ENCODE results near the gene LYPD1.

Gene LYPD1

DNA sequence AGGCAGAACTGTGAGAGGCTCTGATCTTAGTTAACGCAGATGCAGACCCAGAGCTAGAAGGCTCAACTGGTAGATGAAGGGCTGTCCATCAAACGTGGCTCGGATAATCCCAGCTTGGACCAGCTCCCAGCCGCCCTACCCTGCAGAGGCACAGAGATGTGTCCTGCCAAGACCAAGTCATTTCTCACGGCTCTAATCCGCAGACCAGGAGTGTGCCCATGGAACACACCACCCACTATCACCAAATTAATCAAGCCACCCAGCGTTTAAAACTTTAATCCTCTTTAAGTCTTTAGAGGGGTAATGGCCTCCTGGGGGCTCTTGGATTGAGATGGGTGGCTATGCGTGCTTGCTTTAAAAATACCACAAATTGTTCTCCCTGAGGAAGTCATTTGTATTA lies 17.5 kb downstream of the LYPD1 start:
- Mint-ChIP-seq H3K4me3 (no peak overlapping the region), H3K27ac (no peak overlapping the region), H3K36me3 (no peaks in the 10 kb centered on the region), H3K9me3 (peaks cover 12% of the 10 kb centered on the region), H3K4me1 (no peaks in the 10 kb centered on the region)
- ATAC-seq, result no peak
- DNase-seq (ENCODE audit: low spot score in 2 of 2), result no peak

DNA sequence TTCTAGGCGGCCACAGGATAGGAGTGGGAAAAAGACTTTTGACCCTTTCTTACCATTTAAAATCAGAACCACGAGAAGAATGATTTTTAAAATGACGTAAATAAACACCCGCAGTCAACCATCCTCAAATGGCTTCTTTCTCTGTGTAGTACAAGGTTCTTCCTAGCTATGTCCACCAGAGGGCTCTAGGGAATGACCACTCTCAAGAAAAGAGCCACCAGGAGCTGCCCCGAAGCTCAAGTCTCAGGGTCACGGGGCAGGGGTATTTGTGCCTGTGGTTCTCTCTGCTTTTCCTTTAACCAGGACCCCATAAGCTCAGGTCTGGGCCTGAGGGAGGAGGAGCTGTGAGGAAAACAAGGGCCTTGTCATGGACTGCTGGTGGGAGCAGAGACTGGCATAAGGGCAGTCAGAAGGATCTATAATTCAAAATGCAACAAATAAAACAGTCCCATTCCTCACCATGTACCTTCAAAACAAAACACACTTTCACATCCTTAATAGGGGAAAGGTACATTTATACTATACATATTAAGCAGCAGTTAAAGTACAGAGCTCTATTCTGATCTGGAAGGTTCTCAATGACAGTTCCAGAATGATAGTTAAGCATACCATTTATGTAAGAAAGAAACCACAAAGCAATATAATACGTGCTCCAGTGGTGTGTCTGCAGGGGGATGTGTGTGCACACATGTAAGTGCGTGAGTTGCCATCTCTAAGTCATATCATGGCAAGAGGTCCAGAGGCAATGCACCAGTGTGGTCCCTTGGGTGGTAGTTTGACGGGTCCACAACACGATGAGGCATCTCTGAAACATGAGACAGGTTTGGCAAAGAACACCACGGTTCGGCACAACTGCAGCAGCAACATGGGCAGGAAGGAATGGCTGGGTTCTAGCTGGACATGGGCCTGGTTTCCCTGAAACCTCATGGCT lies 18.6 kb downstream of the LYPD1 start:
- peaks cover 12% of the 10 kb centered on the region for H3K9me3 Mint-ChIP-seq
- no peak overlapping the region for H3K4me3 Mint-ChIP-seq
- no peaks in the 10 kb centered on the region for H3K4me1 Mint-ChIP-seq
- no peak overlapping the region for H3K27ac Mint-ChIP-seq
- DNase-seq (ENCODE audit: low spot score in 2 of 2) (no peak), ATAC-seq (no peak)
- H3K36me3 Mint-ChIP-seq, result no peaks in the 10 kb centered on the region

DNA sequence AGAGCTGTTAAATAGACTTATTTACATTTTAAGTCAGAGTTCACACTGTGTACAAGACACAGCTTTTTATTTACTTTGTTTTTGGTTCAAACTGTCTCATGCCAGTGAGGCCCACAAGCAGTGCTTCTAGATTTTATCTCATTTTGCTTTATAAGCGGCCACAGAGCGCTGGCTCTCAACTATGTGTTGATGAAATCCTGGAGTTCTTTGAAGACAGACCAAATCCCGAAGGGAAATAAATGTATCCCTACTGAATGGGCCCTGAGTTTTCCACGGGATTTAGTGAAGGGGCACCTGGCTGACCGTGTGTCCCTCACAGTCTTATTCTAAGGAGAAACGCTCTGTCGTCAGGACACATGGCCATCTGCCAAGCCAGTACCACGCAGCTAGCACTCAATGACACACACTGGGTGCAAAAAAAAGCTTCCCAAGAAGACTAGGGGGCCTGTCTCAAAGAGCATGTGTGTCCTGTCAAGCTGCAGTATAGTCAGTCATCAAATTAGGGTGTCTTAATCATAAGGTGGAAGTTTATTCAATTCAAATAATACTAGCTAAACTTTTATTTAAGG lies 23.4 kb downstream of the LYPD1 start:
- no peak for DNase-seq (ENCODE audit: low spot score in 2 of 2)
- no peak for ATAC-seq
- Mint-ChIP-seq H3K4me3 (no peak overlapping the region), H3K9me3 (peaks cover 4% of the 10 kb centered on the region), H3K27ac (no peak overlapping the region), H3K4me1 (no peaks in the 10 kb centered on the region), H3K36me3 (no peaks in the 10 kb centered on the region)

DNA sequence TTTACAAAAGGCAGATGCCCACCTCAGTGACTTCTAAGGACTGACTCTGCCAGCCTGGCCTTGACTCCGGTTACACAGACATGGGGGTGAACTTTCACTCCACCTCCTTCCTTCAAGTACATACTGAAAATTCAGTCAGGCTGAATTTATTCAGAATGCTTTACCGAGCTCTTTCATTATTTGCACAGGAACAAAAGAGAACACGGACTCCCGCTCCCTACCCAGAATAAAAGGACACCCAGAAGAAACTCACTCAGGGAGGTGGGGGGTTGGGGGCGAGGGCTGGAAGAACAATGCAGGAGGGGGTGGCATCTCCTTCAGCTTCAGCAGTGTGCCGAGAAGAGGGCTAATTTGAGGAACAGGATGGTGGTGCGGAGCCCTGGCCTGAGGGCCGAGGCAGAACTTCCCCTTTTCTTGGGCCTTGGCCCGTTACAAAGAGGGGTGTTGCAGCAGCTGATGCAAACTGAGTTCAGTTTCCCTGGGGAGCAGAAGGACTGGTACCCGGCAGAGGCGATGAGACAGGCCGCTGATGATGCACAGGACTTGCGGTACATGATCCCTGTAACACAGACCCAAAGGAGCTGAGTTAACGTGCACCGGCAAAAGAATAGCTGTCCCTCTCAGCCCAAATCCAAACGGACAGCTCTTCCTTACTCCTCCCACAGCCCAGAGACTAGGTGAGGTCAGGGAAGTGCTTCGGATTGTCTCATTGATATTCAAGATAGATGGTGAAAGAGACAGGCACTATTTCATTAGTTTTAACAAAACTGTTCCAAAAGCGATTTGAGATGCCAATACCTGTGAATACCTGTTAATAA lies 24.1 kb downstream of the LYPD1 start:
- DNase-seq (ENCODE audit: low spot score in 2 of 2) (no peak), ATAC-seq (no peak)
- Mint-ChIP-seq H3K4me3 (no peak overlapping the region), H3K9me3 (peaks cover 4% of the 10 kb centered on the region), H3K4me1 (no peaks in the 10 kb centered on the region), H3K27ac (no peak overlapping the region), H3K36me3 (no peaks in the 10 kb centered on the region)

DNA sequence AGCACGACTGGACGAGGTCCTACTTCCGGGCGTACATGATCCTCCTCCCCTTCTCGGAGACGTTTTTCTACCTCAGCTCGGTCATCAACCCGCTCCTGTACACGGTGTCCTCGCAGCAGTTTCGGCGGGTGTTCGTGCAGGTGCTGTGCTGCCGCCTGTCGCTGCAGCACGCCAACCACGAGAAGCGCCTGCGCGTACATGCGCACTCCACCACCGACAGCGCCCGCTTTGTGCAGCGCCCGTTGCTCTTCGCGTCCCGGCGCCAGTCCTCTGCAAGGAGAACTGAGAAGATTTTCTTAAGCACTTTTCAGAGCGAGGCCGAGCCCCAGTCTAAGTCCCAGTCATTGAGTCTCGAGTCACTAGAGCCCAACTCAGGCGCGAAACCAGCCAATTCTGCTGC lies 24.8 kb downstream of the LYPD1 start:
- DNase-seq (ENCODE audit: low spot score in 2 of 2) (no peak), ATAC-seq (no peak)
- no peak overlapping the region for H3K27ac Mint-ChIP-seq
- peaks cover 4% of the 10 kb centered on the region for H3K9me3 Mint-ChIP-seq
- H3K36me3 Mint-ChIP-seq, result no peaks in the 10 kb centered on the region
- no peak overlapping the region for H3K4me3 Mint-ChIP-seq
- no peaks in the 10 kb centered on the region for H3K4me1 Mint-ChIP-seq

DNA sequence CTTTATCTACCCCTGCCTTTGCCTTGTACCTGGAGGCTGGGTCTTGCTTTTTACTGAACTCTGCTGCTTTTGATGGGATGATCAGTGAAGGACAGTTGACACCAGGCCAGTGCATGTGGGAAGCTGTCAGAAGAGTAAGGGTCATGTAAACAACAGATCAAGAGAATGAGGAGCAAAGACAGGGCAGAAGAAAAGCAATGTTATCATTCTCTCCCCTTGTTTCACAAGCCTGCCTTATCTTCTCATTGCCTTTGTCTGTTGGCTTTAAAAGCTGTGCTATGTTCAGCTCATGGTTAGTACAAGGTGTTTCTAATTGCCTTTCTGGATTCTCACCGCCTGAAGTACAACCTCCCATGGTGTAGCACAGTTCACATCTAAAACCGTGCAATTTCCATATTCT lies 27.6 kb downstream of the LYPD1 start:
- Mint-ChIP-seq H3K9me3 (peaks cover 6% of the 10 kb centered on the region), H3K36me3 (no peaks in the 10 kb centered on the region), H3K4me3 (no peak overlapping the region), H3K4me1 (no peaks in the 10 kb centered on the region), H3K27ac (no peak overlapping the region)
- DNase-seq (ENCODE audit: low spot score in 2 of 2), result no peak
- no peak for ATAC-seq

DNA sequence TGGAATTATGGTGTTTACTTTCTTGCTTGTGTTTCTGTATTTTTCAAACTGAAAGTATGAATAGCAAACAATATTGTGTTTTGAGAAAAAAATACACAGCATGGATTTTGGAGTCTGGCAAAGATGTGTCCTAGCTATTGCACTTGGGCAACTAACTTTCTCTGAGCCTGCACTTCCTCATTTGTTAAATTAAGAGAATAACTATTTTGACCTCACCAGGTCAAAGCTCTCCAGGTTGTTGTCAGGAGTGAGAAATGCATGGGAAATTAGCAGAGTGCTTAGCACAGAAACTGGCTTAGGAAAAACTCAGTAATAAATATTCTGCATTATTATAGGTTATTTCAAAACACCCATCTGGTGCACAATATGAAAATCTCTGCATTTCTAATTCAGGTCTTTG lies 28.2 kb downstream of the LYPD1 start:
- H3K27ac Mint-ChIP-seq, result no peak overlapping the region
- no peaks in the 10 kb centered on the region for H3K36me3 Mint-ChIP-seq
- no peak overlapping the region for H3K4me3 Mint-ChIP-seq
- peaks cover 6% of the 10 kb centered on the region for H3K9me3 Mint-ChIP-seq
- DNase-seq (ENCODE audit: low spot score in 2 of 2) (no peak), ATAC-seq (no peak)
- no peaks in the 10 kb centered on the region for H3K4me1 Mint-ChIP-seq

DNA sequence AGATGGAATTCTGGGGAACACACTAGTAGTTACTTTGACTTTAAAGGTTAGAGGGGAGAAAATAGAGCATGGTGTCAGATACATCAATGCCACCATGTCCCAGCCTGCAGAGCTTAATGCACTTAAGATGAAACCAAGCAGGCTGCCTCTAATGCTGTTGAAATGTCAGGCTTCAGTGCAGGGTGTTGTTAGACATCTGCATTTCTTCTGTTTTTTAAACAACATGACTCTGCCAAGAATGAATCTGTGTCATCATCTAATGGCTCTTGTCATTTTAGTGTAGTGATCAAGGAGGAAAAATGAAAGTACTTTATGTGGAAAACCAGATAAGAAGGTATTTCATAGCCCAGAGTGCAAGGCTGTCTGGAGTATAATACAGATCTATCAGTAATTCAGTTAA lies 29.9 kb downstream of the LYPD1 start:
- Mint-ChIP-seq H3K27ac (no peak overlapping the region), H3K36me3 (no peaks in the 10 kb centered on the region), H3K4me3 (no peak overlapping the region), H3K9me3 (peaks cover 9% of the 10 kb centered on the region), H3K4me1 (no peaks in the 10 kb centered on the region)
- ATAC-seq (no peak), DNase-seq (ENCODE audit: low spot score in 2 of 2) (no peak)

DNA sequence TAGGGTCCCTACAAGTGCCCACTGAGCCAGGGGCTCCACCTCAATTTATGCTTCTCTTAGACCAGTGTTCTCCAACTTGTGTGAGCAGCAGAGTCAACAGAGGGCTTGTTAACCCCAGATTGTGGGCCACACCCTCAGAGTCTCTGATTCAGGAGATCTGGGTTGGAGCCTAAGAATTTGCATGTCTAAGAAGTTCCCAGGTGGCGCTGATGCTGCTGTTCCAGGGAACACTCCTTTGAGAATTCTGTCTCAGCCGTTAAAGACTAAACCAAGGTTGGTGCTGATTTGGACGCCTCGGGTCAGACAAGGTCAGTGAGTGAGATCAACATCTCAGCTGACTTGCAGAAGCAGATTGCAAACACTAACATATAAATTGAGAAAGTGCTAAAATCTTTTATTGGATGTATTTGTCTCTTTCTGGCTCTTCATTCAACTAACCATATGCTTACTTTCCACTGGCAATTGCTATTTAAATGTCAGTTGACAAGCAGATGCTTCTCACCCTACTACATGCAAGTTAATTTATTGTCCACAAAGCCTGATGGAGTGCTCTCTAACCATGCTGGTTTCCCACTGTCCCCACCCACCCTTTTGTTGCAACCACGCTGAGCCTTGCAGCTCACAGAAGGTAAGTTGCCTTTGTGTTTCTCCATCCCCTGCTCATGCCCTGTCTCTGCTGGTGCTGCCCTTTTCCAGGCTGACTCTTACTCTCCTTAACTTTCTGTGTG lies 31.5 kb downstream of the LYPD1 start:
- Mint-ChIP-seq H3K27ac (no peak overlapping the region), H3K9me3 (peaks cover 14% of the 10 kb centered on the region), H3K4me1 (no peaks in the 10 kb centered on the region), H3K4me3 (no peak overlapping the region), H3K36me3 (no peaks in the 10 kb centered on the region)
- ATAC-seq, result no peak
- no peak for DNase-seq (ENCODE audit: low spot score in 2 of 2)

DNA sequence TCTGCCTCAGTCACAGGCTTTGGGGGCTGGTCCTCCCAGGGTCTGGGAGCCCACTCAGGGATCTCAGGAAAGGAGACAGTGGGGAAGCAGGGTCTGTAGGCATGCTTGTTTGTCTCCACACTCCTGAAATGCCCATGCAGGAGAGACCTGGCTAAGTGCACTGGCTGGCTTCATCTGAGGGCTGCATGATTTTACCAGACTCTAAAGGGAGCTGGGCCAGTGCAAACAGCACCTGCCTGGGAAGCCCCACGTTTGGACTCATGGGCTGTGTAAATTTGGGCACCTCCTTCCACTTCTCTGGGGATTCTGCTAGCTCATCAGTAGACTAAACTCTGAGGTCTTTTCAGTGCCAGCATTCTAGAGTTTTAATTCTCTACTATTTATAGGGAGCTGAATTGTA lies 33.7 kb downstream of the LYPD1 start:
- DNase-seq (ENCODE audit: low spot score in 2 of 2) (no peak), ATAC-seq (no peak)
- H3K4me1 Mint-ChIP-seq, result no peaks in the 10 kb centered on the region
- peaks cover 16% of the 10 kb centered on the region for H3K9me3 Mint-ChIP-seq
- no peak overlapping the region for H3K27ac Mint-ChIP-seq
- no peak overlapping the region for H3K4me3 Mint-ChIP-seq
- no peaks in the 10 kb centered on the region for H3K36me3 Mint-ChIP-seq

DNA sequence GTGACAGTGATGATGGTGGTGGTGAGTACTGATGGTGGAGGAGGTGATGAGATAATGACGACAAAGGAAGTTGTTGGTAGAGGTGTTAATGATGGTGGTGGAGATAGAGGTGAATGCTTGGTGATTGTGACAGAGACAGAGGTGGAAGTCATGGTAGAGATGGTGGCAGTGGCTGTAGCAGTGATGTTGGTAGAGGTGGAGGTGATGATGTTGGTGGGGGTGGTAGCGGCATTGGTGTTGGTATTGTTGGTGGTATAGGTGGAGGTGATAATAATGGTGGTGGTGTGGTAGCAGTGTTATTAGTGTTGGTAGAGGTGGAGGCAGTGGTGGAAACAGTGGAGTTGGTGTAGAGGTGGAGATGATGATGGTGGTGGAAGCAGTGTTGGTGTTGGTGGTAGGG lies 36.4 kb downstream of the LYPD1 start:
- peaks cover 20% of the 10 kb centered on the region for H3K9me3 Mint-ChIP-seq
- ATAC-seq (no peak), DNase-seq (ENCODE audit: low spot score in 2 of 2) (no peak)
- no peaks in the 10 kb centered on the region for H3K4me1 Mint-ChIP-seq
- no peaks in the 10 kb centered on the region for H3K36me3 Mint-ChIP-seq
- no peak overlapping the region for H3K27ac Mint-ChIP-seq
- H3K4me3 Mint-ChIP-seq, result no peak overlapping the region

DNA sequence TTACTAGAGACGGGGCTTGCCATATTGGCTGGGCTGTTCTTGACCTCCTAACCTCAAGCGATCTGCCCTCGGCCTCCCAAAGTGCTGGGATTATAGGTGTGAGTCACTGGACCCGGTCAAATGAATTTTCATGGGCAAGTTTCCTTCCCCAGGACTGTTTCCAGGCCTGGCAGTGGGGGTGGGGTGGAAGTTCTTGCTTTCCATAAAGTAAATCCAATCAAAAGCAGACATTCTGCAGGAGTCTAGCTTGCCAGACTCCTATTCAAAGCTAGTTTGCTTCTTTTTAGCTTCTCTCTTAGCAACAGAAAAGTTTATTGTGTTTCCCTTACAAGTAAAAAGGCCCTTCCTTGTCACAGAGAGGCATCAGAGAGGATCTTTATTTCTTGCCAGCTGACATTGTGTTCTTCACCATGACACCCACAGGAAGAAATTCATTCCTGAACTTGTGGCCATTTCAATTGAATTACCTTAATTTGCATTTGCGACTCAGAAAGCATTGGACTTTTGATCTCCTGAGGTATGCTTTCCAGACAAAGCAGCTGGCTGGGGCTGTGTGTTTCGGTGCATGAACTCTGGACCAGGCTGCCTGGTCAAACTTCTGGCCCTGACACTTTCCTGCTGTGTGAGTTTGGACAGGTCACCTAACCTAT lies 37.9 kb downstream of the LYPD1 start:
- ATAC-seq, result no peak
- H3K9me3 Mint-ChIP-seq, result peaks cover 16% of the 10 kb centered on the region
- H3K4me3 Mint-ChIP-seq, result no peak overlapping the region
- H3K27ac Mint-ChIP-seq, result no peak overlapping the region
- H3K4me1 Mint-ChIP-seq, result no peaks in the 10 kb centered on the region
- no peaks in the 10 kb centered on the region for H3K36me3 Mint-ChIP-seq
- no peak for DNase-seq (ENCODE audit: low spot score in 2 of 2)

DNA sequence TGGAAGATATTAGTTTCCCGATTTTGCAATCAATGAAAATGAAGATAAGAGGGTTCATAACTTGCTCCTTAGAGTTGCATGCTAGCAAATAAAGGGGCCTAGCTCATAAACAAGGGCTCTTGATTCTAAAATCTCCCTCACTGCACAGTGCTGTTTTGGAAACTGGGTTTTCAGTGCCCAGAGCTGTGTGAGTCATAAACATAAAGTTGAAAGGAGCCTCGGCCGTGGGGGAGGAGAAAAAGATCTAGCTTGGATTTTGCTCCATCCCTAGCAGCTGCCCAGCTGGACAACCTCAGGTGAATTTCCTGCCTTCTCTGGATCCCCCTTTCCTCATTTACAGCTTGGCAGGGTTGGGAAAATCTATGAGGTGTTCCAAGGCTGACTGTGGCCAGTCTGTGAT lies 42.5 kb downstream of the LYPD1 start:
- DNase-seq (ENCODE audit: low spot score in 2 of 2), result no peak
- H3K27ac Mint-ChIP-seq, result no peak overlapping the region
- H3K4me1 Mint-ChIP-seq, result no peaks in the 10 kb centered on the region
- H3K4me3 Mint-ChIP-seq, result no peak overlapping the region
- ATAC-seq, result no peak
- peaks cover 9% of the 10 kb centered on the region for H3K9me3 Mint-ChIP-seq
- no peaks in the 10 kb centered on the region for H3K36me3 Mint-ChIP-seq

DNA sequence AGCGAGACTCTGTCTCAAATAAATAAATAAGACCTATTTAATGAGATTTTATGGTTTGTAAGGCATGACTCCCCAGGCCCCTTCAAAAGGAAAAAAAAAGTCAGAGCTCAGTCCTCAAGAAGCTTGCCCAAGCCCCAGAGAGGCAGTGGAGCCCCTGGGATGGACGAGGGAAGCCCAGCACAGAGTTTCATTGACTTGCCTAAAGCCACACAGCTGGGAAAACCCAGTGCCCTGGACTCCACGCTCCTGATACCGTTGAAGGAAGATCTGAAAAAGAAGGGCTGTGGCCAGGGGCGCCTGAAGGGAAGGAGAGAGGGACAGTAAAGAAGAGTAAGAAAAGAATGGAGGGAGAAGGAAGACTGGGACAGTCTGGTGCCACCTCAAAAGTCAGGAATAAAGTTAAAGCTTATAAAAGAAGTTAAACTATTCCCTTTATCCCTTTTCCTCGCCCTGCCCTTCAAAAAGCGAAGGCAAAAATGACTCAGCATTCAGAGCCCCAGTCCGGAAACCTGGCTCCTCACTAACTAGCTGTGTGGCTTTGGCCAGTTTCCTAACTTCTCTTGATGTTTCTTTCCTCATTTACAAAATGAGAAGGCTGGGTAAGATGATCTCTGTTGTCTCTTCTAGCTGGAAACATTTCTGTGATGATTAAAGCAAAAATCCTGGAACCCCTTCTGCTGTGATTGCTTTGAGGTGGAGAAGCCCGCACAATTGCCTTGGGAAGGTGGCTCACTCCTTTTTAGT lies 46.7 kb downstream of the LYPD1 start:
- Mint-ChIP-seq H3K27ac (no peak overlapping the region), H3K36me3 (no peaks in the 10 kb centered on the region), H3K9me3 (peaks cover 2% of the 10 kb centered on the region), H3K4me3 (no peak overlapping the region), H3K4me1 (no peaks in the 10 kb centered on the region)
- DNase-seq (ENCODE audit: low spot score in 2 of 2) (no peak), ATAC-seq (no peak)

Data from stimulated activated effector memory CD8-positive, alpha-beta T cell treated with anti-CD3 and anti-CD28 coated beads, Interleukin-12 subunit alpha, Interleukin-12 subunit beta, amount 100 ng/mL, for 72 hours (primary cell).